ENCODE results near the gene PHYKPL. TPM values are rescaled to one million over a fixed set of nuclear protein-coding genes. Genes with fewer than 3 reads are reported as not detected.

PHYKPL gene
- 6.9 to 10.1 TPM (median 9.4 TPM) in 5 replicates for total RNA-seq (2022; extraction: Qiagen RNA extraction; ENCODE audit: low read depth)

GRCh38 chr5:178232124-178232919 is at the start of gene PHYKPL:
TSS of gene PHYKPL (minus strand) at chr5:178232802. CDS start at chr5:178232550, 252 bp downstream.

GRCh38 chr5:178204182-178204934 is 28.2 kb downstream of the PHYKPL start, which contains the start of gene HNRNPAB:
TSS of gene HNRNPAB (plus strand) at chr5:178204533. CDS start at chr5:178204838, 305 bp downstream.

GRCh38 chr5:178187014-178187413 is 45.6 kb downstream of the PHYKPL start, which contains the start of gene GMCL2:
TSS of gene GMCL2 (minus strand) at chr5:178187371. CDS start at chr5:178187299, 72 bp downstream.

Other genes starting within 250 kb of the PHYKPL start
- gene PROP1, start 236.6 kb downstream of the PHYKPL start, total RNA-seq (2022; extraction: Qiagen RNA extraction; ENCODE audit: low read depth): not detected in 5 replicates
- 1.0 to 1.5 TPM (median 1.4 TPM) in 5 replicates for gene N4BP3, start 119.3 kb downstream of the PHYKPL start, total RNA-seq (2022; extraction: Qiagen RNA extraction; ENCODE audit: low read depth)
- gene RMND5B, start 101.8 kb downstream of the PHYKPL start, total RNA-seq (2022; extraction: Qiagen RNA extraction; ENCODE audit: low read depth): 19.9 to 29.0 TPM (median 27.9 TPM) in 5 replicates
- gene NHP2, start 78.9 kb downstream of the PHYKPL start, total RNA-seq (2022; extraction: Qiagen RNA extraction; ENCODE audit: low read depth): 378 to 460 TPM (median 404 TPM) in 5 replicates
- gene GMCL2, start 45.4 kb downstream of the PHYKPL start, total RNA-seq (2022; extraction: Qiagen RNA extraction; ENCODE audit: low read depth): not detected in 5 replicates
- gene HNRNPAB, start 28.3 kb downstream of the PHYKPL start, total RNA-seq (2022; extraction: Qiagen RNA extraction; ENCODE audit: low read depth): 319 to 368 TPM (median 327 TPM) in 5 replicates